GM18867 (cell line): Measurements from ENCODE around the gene ID4.

Experiments used
- ATAC-seq: cut with Tn5 transposase; IDR thresholded peaks from one replicate; pipeline ENCODE4 v1.9.1; 2021; ENCODE audit warnings: mild to moderate bottlenecking, moderate library complexity; ENCODE audit not compliant: unreplicated experiment

ID4 gene

GRCh38 chr6:19857139-19857538 is 20.0 kb downstream of the ID4 start:
- no peak for ATAC-seq

- no peak for ATAC-seq
Observed at GRCh38 chr6:19857703-19858102, 20.5 kb downstream of the ID4 start.

- ATAC-seq = no peak
Observed at GRCh38 chr6:19860235-19860877, 23.2 kb downstream of the ID4 start.

- no peak for ATAC-seq
Observed at GRCh38 chr6:19864285-19864684, 27.1 kb downstream of the ID4 start.

- ATAC-seq = no peak
Observed at GRCh38 chr6:19865178-19865577, 28.0 kb downstream of the ID4 start.

- ATAC-seq = no peak
Observed at GRCh38 chr6:19866173-19866984, 29.2 kb downstream of the ID4 start.

- no peak for ATAC-seq
Observed at GRCh38 chr6:19866985-19867627, 29.9 kb downstream of the ID4 start.

- ATAC-seq = no peak
Observed at GRCh38 chr6:19869464-19869863, 32.3 kb downstream of the ID4 start.

GRCh38 chr6:19870322-19870721 is 33.2 kb downstream of the ID4 start:
- no peak for ATAC-seq

GRCh38 chr6:19873031-19873430 is 35.9 kb downstream of the ID4 start:
- no peak for ATAC-seq

- no peak for ATAC-seq
Observed at GRCh38 chr6:19876672-19877071, 39.5 kb downstream of the ID4 start.

- ATAC-seq = no peak
Observed at GRCh38 chr6:19879663-19880062, 42.5 kb downstream of the ID4 start.

GRCh38 chr6:19880066-19880465 is 42.9 kb downstream of the ID4 start:
- no peak for ATAC-seq

- no peak for ATAC-seq
Observed at GRCh38 chr6:19891451-19891850, 54.3 kb downstream of the ID4 start.
